Activated B cell treated with CpG ODN at 0.5 μM for 24 hours (primary cell): Measurements from ENCODE around the gene CRIP3. TPM values are rescaled to one million over a fixed set of nuclear protein-coding genes. Genes with fewer than 3 reads are reported as not detected.

Experiments
- ATAC-seq: fragments of 200-7000 bp; cut with Tn5 transposase; one replicate; pipeline ENCODE4 v1.10.0; 2021; ENCODE audit warnings: low read depth, mild to moderate bottlenecking, moderate library complexity
- CTCF ChIA-PET: fragments of 350-600 bp; sonication (Branson Sonifier 250); formaldehyde crosslinking; loops from one replicate; lab custom pipeline; 2021; ENCODE audit warnings: antibody characterized with exemption; lab: Charles Lee
- POLR2A ChIA-PET: fragments of 350-600 bp; sonication (Branson Sonifier 250); formaldehyde crosslinking; loops from one replicate; lab custom pipeline; 2021; ENCODE audit warnings: antibody characterized with exemption; lab: Charles Lee
- DNase-seq: peaks from one replicate; pipeline ENCODE4 v3.0.0; 2022
- H3K27ac Mint-ChIP-seq: one replicate; pipeline ENCODE4 v1.8.0; 2020; ENCODE audit warnings: mixed read lengths
- H3K27me3 Mint-ChIP-seq: one replicate; pipeline ENCODE4 v1.8.0; 2021; ENCODE audit warnings: mixed read lengths
- H3K36me3 Mint-ChIP-seq: one replicate; pipeline ENCODE4 v1.8.0; 2021; ENCODE audit warnings: low read depth, mixed read lengths
- H3K4me1 Mint-ChIP-seq: one replicate; pipeline ENCODE4 v1.8.0; 2021; ENCODE audit warnings: mixed read lengths
- H3K4me3 Mint-ChIP-seq: one replicate; pipeline ENCODE4 v1.8.0; 2020; ENCODE audit warnings: mild to moderate bottlenecking, mixed read lengths
- H3K9me3 Mint-ChIP-seq: one replicate; pipeline ENCODE4 v1.8.0; 2020; ENCODE audit warnings: mixed read lengths
- intact Hi-C: fragments of 100-400 bp; cut with micrococcal nuclease; formaldehyde crosslinking; loops from one replicate; pipeline ENCODE4 v1.15.1; 2024
- total RNA-seq: library from RNA; stranded (reverse); gene quantifications from 2 replicates; pipeline ENCODE4 v1.2.3, GENCODE V29; 2022
- TF ChIP-seq, protein P1 (sequence below): fragments of 200-600 bp; IDR thresholded peaks from one replicate; pipeline ENCODE4 v1.8.0; 2022; ENCODE audit warnings: antibody characterized with exemption, mild to moderate bottlenecking

The CRIP3 gene
- total RNA-seq, 1 donor from 2014 or later, result 49.9 TPM

DNA sequence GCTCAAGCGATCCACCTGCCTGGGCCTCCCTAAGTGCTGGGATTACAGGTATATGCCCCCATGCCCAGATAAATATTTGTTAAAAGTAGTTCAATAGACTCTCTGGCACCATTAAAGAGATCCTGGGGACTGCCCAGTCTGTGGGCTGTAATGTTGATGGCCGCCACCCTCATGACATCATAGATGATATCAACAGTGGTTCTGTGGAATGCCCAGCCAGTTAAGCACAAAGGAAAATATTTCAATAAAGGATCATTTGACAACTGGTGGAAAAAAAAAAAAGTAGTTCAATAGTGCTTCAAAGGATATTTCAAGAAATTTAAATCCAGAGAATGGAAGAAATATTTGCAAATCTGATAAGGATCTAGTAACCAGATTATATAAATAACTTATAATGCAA is 1.5 kb upstream of the CRIP3 start:
- H3K27ac Mint-ChIP-seq, result no peak overlapping the region
- peak overlapping the region; percentile 28 for H3K4me3 Mint-ChIP-seq
- peaks cover 7% of the 10 kb centered on the region for H3K36me3 Mint-ChIP-seq
- ChIA-PET POLR2A (interaction anchor here (1.1 to 3.5 kb wide), 3 partner anchors 8 to 88 kb away, joined by 3 to 22 read pairs (median 14); no protein-coding TSS in a partner anchor), CTCF (interaction anchor here (1.9 to 2.6 kb wide), 2 partner anchors 11 to 26 kb away, joined by 8 to 52 read pairs; no protein-coding TSS in a partner anchor)
- peaks cover 2% of the 10 kb centered on the region for H3K9me3 Mint-ChIP-seq
- no peaks in the 10 kb centered on the region for H3K27me3 Mint-ChIP-seq
- peaks cover 70% of the 10 kb centered on the region for H3K4me1 Mint-ChIP-seq
- ATAC-seq (no peak), DNase-seq (no peak)
- TF ChIP-seq, protein P1, sequence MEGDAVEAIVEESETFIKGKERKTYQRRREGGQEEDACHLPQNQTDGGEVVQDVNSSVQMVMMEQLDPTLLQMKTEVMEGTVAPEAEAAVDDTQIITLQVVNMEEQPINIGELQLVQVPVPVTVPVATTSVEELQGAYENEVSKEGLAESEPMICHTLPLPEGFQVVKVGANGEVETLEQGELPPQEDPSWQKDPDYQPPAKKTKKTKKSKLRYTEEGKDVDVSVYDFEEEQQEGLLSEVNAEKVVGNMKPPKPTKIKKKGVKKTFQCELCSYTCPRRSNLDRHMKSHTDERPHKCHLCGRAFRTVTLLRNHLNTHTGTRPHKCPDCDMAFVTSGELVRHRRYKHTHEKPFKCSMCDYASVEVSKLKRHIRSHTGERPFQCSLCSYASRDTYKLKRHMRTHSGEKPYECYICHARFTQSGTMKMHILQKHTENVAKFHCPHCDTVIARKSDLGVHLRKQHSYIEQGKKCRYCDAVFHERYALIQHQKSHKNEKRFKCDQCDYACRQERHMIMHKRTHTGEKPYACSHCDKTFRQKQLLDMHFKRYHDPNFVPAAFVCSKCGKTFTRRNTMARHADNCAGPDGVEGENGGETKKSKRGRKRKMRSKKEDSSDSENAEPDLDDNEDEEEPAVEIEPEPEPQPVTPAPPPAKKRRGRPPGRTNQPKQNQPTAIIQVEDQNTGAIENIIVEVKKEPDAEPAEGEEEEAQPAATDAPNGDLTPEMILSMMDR, result no peak
- intact Hi-C loops, result no loop called here

DNA sequence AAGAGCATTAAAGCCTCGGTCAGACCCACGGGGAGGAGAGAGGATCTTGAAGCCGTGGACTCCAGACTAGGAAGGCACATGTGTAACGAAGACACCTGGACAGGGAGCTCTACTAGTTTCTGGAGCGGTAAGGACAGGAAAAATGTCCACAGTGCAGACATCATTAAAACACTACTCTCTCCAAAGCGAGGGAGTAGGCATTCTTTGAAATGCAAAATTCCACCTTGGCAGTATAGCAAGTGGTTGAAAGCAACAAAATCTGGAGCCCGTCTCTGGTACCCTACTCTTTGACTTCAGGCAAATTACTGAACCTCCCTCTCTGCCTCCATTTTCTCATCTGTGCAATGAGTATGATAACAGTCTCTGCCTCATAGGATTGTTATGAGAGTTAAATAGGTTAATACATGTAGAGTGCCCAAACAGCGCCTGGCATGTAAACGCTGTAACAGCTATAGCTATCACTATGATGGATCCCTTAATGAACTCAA is 408 bp upstream of the CRIP3 start:
- intact Hi-C loops, result loop anchor here (1.0 to 2.0 kb wide), 9 partner anchors 9 to 197 kb away; partner anchors contain the start of gene ZNF318
- Mint-ChIP-seq H3K9me3 (peaks cover 2% of the 10 kb centered on the region), H3K27me3 (no peaks in the 10 kb centered on the region), H3K4me3 (peak overlapping the region; percentile 90), H3K36me3 (peaks cover 2% of the 10 kb centered on the region), H3K27ac (peak overlapping the region; percentile 69), H3K4me1 (peaks cover 59% of the 10 kb centered on the region)
- TF ChIP-seq, protein P1, result no peak
- ChIA-PET POLR2A (interaction anchor here (0.6 to 3.5 kb wide), 15 partner anchors 9 to 563 kb away, joined by 3 to 22 read pairs (median 4); partner anchors contain the start of genes ABCC10 and TBCC), CTCF (interaction anchor here (0.8 to 2.7 kb wide), 20 partner anchors 9 to 118 kb away, joined by 3 to 52 read pairs (median 8); partner anchors contain the start of genes ABCC10, DNPH1 and SLC22A7)
- DNase-seq (no peak), ATAC-seq (no peak)

DNA sequence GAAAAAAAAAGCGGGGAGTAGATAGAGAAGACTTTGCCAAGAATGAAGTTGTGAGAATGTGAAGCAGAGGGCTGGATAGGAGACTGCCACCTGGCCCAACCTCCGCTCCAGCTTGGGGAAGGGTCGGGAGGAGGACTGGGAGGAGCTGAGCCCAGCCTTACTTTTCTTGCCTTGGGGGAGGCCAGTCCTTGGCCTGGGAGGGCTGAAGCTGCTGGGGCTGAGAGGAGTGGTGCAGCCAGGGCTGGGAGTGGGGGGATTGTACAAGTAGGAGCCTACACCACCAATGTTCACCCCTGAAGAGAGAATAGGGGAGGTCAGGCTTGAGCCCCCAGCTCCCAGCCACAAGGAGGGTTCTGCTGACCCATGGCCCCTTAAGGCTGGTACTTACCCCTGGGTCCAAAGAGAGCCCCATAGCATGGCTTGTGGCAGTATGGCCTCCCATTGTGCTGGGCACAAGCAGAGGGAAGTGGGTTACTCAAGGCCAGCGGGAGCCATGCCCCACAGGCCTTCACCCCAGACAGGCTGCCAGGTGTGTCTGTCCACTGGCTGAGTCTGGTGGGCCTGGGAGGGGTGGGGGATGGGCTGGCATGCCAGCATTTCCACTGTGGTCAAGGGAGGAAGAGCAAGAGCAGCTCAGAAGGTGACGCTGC is 1.1 kb downstream of the CRIP3 start:
- intact Hi-C loops, result loop anchor here (1.0 to 2.0 kb wide), 9 partner anchors 11 to 199 kb away; partner anchors contain the start of gene ZNF318
- CTCF ChIA-PET, result interaction anchor here (0.8 to 2.7 kb wide), 16 partner anchors 10 to 199 kb away, joined by 3 to 52 read pairs (median 9); partner anchors contain the start of genes ABCC10, DNPH1 and SLC22A7
- TF ChIP-seq, protein P1, result no peak
- H3K27ac Mint-ChIP-seq, result peak overlapping the region; percentile 30
- POLR2A ChIA-PET, result interaction anchor here (0.6 to 3.5 kb wide), 16 partner anchors 9 to 90 kb away, joined by 3 to 22 read pairs (median 6); partner anchors contain the start of gene ZNF318
- H3K9me3 Mint-ChIP-seq, result no peaks in the 10 kb centered on the region
- H3K36me3 Mint-ChIP-seq, result no peaks in the 10 kb centered on the region
- H3K4me1 Mint-ChIP-seq, result peaks cover 45% of the 10 kb centered on the region
- DNase-seq (no peak), ATAC-seq (no peak)
- peak overlapping the region; percentile 39 for H3K4me3 Mint-ChIP-seq
- H3K27me3 Mint-ChIP-seq, result no peaks in the 10 kb centered on the region

DNA sequence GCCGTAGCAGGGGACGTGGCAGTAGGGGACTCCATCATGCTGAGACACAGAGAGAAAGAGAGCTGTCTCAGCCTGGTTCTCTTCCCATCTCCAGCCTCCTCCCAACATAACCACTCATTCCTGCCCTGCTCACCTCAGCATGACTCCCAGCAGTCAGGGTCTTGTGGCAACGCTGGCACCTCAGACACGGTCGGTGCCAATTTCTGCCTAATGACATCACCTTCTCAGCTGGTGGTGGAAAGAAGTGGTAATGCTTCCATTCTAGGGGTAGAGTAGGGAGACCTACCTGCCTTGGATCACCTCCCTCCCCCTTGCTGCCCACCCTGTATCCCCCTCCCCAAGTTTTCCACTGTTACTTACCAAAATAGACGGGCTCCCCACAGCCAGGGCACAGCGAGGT is 2.5 kb downstream of the CRIP3 start:
- Mint-ChIP-seq H3K4me3 (no peak overlapping the region), H3K4me1 (peaks cover 34% of the 10 kb centered on the region), H3K27ac (no peak overlapping the region), H3K36me3 (no peaks in the 10 kb centered on the region), H3K27me3 (no peaks in the 10 kb centered on the region), H3K9me3 (no peaks in the 10 kb centered on the region)
- TF ChIP-seq, protein P1, result no peak
- ChIA-PET POLR2A (no interaction called here), CTCF (interaction anchor here (1.3 kb wide), 1 partner anchor 50 kb away, joined by 4 read pairs; no protein-coding TSS in a partner anchor)
- ATAC-seq, result no peak
- DNase-seq, result no peak
- intact Hi-C loops, result no loop called here

DNA sequence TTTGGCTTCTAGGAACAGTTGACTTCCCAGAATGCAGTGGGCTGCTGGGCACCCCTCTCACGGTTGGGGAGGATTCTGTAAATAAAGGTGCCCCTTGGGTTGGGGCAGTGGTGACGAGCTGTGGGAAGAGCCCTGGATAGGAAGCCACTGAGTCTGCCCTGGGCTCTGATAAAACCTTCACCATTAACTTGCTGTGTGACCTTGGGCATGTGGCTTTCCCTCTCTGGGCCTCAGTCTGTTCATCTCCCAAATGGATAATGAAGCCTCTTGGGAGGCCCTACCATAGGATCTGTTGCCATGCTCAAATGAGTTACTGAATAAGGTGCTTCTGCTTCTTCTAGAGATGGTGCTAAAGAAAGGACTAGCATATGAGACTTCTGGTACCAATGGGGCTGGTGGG is 3.7 kb downstream of the CRIP3 start:
- TF ChIP-seq, protein P1, result no peak
- Mint-ChIP-seq H3K36me3 (no peaks in the 10 kb centered on the region), H3K27ac (no peak overlapping the region), H3K4me1 (peaks cover 25% of the 10 kb centered on the region), H3K4me3 (no peak overlapping the region), H3K27me3 (no peaks in the 10 kb centered on the region), H3K9me3 (no peaks in the 10 kb centered on the region)
- intact Hi-C loops, result no loop called here
- ChIA-PET POLR2A (no interaction called here), CTCF (no interaction called here)
- DNase-seq (no peak), ATAC-seq (no peak)
